K562 (cell line): Measurements from ENCODE around the gene FARP2. TPM values are rescaled to one million over a fixed set of nuclear protein-coding genes. Genes with fewer than 3 reads are reported as not detected.

ENCODE experiments used
- CCNT2 ChIP-seq: IDR thresholded peaks from 2 replicates; pipeline ENCODE4 v1.6.1; 2011; ENCODE audit warnings: borderline replicate concordance, low read depth, mild to moderate bottlenecking, moderate library complexity, mixed read lengths, low read length; ENCODE audit not compliant: insufficient read length; ENCODE audit errors: extremely low read depth
- ESRRA ChIP-seq: fragments of 450-650 bp; IDR thresholded peaks from 2 replicates; pipeline ENCODE4 v1.6.1; 2014; ENCODE audit warnings: low read depth, mild to moderate bottlenecking, moderate library complexity, borderline replicate concordance
- FOXK1 ChIP-seq: sonication (generic); formaldehyde crosslinking; IDR thresholded peaks from 2 replicates; pipeline ENCODE4 v1.8.0; 2022; ENCODE audit warnings: missing genetic modification reagents, mild to moderate bottlenecking, borderline replicate concordance
- HIVEP1 ChIP-seq: fragments of 250-450 bp; sonication (Bioruptor Pico); IDR thresholded peaks from 2 replicates; pipeline ENCODE4 v1.4.0; 2020; ENCODE audit warnings: mild to moderate bottlenecking
- HNRNPK ChIP-seq: fragments of 200-400 bp; formaldehyde crosslinking; IDR thresholded peaks from one replicate; pipeline ENCODE4 v1.6.1; 2018; ENCODE audit warnings: mild to moderate bottlenecking, low read depth, low read length; ENCODE audit not compliant: poor library complexity, severe bottlenecking
- RAD21 ChIP-seq, 2 experiments: fragments of 250-450 bp in 1 of 2; fragments of 450-650 bp in 1 of 2; sonication (Bioruptor Pico) in 1 of 2; formaldehyde crosslinking in 1 of 2; IDR thresholded peaks in 1 of 2; conservative IDR thresholded peaks in 1 of 2; 2 replicates each; pipeline versions ENCODE4 v1.4.0 to v1.8.0; 2020 to 2022; ENCODE audit warnings: mild to moderate bottlenecking in 2 of 2, moderate library complexity in 1 of 2
- RAD51 ChIP-seq: fragments of 450-650 bp; IDR thresholded peaks from 2 replicates; pipeline ENCODE4 v1.7.1; 2016; ENCODE audit warnings: low read depth, mild to moderate bottlenecking, borderline replicate concordance
- RCOR1 ChIP-seq, 2 experiments: IDR thresholded peaks; 2 replicates each; pipeline ENCODE4 v1.6.1; 2012; ENCODE audit warnings: low read depth in 2 of 2, low read length in 2 of 2, borderline replicate concordance in 1 of 2, improper control_type of control experiment in 1 of 2
- SMARCC2 ChIP-seq: fragments of 450-650 bp; IDR thresholded peaks from 2 replicates; pipeline ENCODE4 v1.6.1; 2017; ENCODE audit warnings: antibody characterized with exemption, moderate library complexity, mild to moderate bottlenecking, low read depth
- U2AF2 ChIP-seq: fragments of 200-400 bp; formaldehyde crosslinking; optimal IDR thresholded peaks from 2 replicates; pipeline ENCODE3; 2017; ENCODE audit warnings: low read depth, mild to moderate bottlenecking, low read length
- ZNF143 ChIP-seq: sonication (generic); formaldehyde crosslinking; IDR thresholded peaks from 2 replicates; pipeline ENCODE4 v1.9.0; 2022; ENCODE audit warnings: mild to moderate bottlenecking, missing genetic modification reagents
- ZNF263 ChIP-seq: sonication (generic); formaldehyde crosslinking; IDR thresholded peaks from 2 replicates; pipeline ENCODE4 v1.8.0; 2022; ENCODE audit warnings: mild to moderate bottlenecking, missing genetic modification reagents, borderline replicate concordance
- ZNF507 ChIP-seq: conservative IDR thresholded peaks from 2 replicates; pipeline ENCODE4 v1.6.1; 2017; ENCODE audit warnings: missing genetic modification characterization, missing compliant biosample characterization
- ZNF561 ChIP-seq: fragments of 450-650 bp; formaldehyde crosslinking; conservative IDR thresholded peaks from 2 replicates; pipeline ENCODE4 v1.4.0; 2020; ENCODE audit warnings: mild to moderate bottlenecking, moderate library complexity
- ZNF57 ChIP-seq: fragments of 450-650 bp; formaldehyde crosslinking; IDR thresholded peaks from 2 replicates; pipeline ENCODE4 v1.4.0; 2020; ENCODE audit warnings: mild to moderate bottlenecking, moderate library complexity
- polyA plus RNA-seq, 8 experiments: library from polyadenylated mRNA; depleted of rRNA in 4 of 8; stranded (reverse) in 5 of 8; unstranded in 3 of 8; fragments of >200 nt; fragmentation: Nextera tagmentation in 2 of 8; fragmentation: Illumina TruSeq in 1 of 8; extraction: Ambion mirVana in 2 of 8; extraction: Trizol in 1 of 8; gene quantifications; 2 replicates each; pipeline versions ENCODE4 v1.2.1 to v1.2.3, GENCODE V29; 2011 to 2014; ENCODE audit warnings: inconsistent platforms in 1 of 8, missing spikeins in 1 of 8
- total RNA-seq, 7 experiments: library from RNA; depleted of rRNA in 6 of 7; stranded (reverse); fragments of >200 nt in 6 of 7; fragmentation: Illumina TruSeq in 2 of 7; extraction: Trizol in 2 of 7; gene quantifications; 2 replicates each; pipeline versions ENCODE4 v1.2.1 to v1.2.3, GENCODE V29; 2011 to 2021; ENCODE audit warnings: low replicate concordance in 1 of 7
- TF ChIP-seq, protein P1 (sequence below): sonication (generic); formaldehyde crosslinking; IDR thresholded peaks from 2 replicates; pipeline ENCODE4 v1.8.1; 2023; ENCODE audit warnings: missing genetic modification reagents, mild to moderate bottlenecking, borderline replicate concordance
- TF ChIP-seq, protein P2 (sequence below): sonication (generic); formaldehyde crosslinking; IDR thresholded peaks from 2 replicates; pipeline ENCODE4 v1.8.0; 2022; ENCODE audit warnings: missing genetic modification reagents, mild to moderate bottlenecking, borderline replicate concordance
- TF ChIP-seq, protein P3 (sequence below): sonication (generic); formaldehyde crosslinking; IDR thresholded peaks from 2 replicates; pipeline ENCODE4 v1.8.0; 2022; ENCODE audit warnings: mild to moderate bottlenecking, missing genetic modification reagents

The FARP2 gene
- total and polyA plus RNA-seq, 9 of the 15 experiments (the other 6 are each of a cell fraction or from before 2014, with no cell fraction given), result 4.1 to 38.1 (median 21.1) TPM

DNA sequence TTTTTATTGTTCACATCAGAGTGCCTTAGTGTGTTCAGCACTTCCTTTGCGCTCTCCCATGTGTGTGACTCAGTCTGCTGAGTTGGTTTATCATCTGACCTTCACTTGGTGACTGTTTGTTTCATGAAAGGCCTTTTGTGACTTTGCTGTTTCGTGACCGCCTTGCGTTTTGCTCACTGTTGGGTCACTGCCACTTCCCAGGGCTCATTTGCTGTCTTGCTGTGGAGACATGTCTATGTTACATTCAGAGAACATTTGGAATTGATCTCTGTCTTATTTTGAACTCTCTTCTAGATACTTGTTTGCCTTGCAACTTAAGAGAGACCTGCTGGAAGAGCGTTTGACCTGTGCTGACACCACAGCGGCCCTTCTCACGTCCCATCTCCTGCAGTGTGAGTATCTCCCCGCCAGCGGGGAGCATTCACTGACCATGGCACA is 54.7 kb downstream of the FARP2 start (continued):
- TF ChIP-seq, protein P1, sequence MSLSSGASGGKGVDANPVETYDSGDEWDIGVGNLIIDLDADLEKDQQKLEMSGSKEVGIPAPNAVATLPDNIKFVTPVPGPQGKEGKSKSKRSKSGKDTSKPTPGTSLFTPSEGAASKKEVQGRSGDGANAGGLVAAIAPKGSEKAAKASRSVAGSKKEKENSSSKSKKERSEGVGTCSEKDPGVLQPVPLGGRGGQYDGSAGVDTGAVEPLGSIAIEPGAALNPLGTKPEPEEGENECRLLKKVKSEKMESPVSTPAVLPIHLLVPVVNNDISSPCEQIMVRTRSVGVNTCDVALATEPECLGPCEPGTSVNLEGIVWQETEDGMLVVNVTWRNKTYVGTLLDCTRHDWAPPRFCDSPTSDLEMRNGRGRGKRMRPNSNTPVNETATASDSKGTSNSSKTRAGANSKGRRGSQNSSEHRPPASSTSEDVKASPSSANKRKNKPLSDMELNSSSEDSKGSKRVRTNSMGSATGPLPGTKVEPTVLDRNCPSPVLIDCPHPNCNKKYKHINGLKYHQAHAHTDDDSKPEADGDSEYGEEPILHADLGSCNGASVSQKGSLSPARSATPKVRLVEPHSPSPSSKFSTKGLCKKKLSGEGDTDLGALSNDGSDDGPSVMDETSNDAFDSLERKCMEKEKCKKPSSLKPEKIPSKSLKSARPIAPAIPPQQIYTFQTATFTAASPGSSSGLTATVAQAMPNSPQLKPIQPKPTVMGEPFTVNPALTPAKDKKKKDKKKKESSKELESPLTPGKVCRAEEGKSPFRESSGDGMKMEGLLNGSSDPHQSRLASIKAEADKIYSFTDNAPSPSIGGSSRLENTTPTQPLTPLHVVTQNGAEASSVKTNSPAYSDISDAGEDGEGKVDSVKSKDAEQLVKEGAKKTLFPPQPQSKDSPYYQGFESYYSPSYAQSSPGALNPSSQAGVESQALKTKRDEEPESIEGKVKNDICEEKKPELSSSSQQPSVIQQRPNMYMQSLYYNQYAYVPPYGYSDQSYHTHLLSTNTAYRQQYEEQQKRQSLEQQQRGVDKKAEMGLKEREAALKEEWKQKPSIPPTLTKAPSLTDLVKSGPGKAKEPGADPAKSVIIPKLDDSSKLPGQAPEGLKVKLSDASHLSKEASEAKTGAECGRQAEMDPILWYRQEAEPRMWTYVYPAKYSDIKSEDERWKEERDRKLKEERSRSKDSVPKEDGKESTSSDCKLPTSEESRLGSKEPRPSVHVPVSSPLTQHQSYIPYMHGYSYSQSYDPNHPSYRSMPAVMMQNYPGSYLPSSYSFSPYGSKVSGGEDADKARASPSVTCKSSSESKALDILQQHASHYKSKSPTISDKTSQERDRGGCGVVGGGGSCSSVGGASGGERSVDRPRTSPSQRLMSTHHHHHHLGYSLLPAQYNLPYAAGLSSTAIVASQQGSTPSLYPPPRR (CRISPR knock-in tag), result no peak
- TF ChIP-seq ZNF561 (CRISPR knock-in tag), result no peak
- TF ChIP-seq HIVEP1 (CRISPR knock-in tag), result no peak
- TF ChIP-seq RAD51, result no peak
- TF ChIP-seq RCOR1 (IDR thresholded peaks at IDR 0.05; ENCODE audit: borderline replicate concordance in 1 of 2, low read depth in 2 of 2, low read length in 2 of 2), result no peak
- no peak for TF ChIP-seq SMARCC2
- no peak for TF ChIP-seq FOXK1 (CRISPR knock-in tag)
- TF ChIP-seq RAD21 (CRISPR knock-in tag; conservative IDR thresholded peaks at IDR 0.05 in 1 of 2, IDR thresholded peaks at IDR 0.05 in 1 of 2), result 0 out of 4 replicates have a peak, but pooled peaks of 1 of the 2 experiments have one; percentile 17
- no peak for TF ChIP-seq HNRNPK
- no peak for TF ChIP-seq ZNF57
- TF ChIP-seq, protein P2, sequence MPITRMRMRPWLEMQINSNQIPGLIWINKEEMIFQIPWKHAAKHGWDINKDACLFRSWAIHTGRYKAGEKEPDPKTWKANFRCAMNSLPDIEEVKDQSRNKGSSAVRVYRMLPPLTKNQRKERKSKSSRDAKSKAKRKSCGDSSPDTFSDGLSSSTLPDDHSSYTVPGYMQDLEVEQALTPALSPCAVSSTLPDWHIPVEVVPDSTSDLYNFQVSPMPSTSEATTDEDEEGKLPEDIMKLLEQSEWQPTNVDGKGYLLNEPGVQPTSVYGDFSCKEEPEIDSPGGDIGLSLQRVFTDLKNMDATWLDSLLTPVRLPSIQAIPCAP (CRISPR knock-in tag), result no peak
- no peak for TF ChIP-seq U2AF2
- TF ChIP-seq, protein P3, sequence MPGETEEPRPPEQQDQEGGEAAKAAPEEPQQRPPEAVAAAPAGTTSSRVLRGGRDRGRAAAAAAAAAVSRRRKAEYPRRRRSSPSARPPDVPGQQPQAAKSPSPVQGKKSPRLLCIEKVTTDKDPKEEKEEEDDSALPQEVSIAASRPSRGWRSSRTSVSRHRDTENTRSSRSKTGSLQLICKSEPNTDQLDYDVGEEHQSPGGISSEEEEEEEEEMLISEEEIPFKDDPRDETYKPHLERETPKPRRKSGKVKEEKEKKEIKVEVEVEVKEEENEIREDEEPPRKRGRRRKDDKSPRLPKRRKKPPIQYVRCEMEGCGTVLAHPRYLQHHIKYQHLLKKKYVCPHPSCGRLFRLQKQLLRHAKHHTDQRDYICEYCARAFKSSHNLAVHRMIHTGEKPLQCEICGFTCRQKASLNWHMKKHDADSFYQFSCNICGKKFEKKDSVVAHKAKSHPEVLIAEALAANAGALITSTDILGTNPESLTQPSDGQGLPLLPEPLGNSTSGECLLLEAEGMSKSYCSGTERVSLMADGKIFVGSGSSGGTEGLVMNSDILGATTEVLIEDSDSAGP (CRISPR knock-in tag), result no peak
- TF ChIP-seq ESRRA, result peak; percentile 75
- TF ChIP-seq ZNF143 (CRISPR knock-in tag), result no peak
- no peak for TF ChIP-seq CCNT2
- no peak for TF ChIP-seq ZNF507
- TF ChIP-seq ZNF263 (CRISPR knock-in tag), result no peak
